ENCODE results near the gene LUC7L.

DNA sequence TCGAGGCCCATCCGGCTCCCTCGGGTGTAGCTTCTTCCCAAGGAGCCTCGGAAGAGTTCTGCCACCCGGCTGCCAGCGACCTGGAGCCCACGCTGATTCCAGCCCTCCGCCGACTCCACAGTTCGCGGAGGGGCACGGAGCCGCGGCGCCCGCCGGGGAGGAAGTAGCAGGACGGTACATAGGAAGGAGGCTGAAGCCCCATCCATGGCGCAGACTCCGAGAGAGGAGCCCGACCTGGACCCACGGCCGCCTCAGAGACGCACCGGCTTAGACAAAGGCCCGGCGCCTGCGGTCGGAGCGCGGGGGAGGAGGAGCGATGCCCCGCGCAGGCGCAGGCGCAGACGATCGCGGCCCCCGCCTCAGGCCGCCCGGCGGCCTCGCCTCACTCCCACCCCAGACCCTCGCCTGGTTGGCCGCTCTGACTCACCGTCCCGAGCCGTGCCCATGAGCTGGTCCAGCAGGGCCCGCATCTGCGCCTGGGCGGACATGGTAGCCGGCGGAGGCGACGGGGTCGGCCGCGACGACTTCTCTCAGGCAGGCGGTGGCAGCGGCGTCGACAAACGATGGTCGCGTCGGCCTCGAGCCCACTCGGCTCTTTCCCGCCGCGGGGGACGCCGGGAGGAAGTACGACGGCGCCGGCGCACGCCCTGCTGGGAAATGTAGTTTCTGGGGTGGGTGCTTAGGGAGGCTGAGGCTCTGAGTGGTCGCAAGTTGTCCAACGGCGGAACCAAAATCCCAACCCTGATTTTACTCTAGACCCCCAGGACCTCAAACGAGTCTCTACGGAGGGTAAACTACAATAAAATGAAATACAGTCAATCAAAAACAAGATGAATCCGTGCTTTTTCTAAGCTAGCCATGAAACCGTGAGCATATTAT, at the start of gene LUC7L:
- TF ChIP-seq TCF12 (IDR thresholded peaks at IDR 0.05; ENCODE audit: low read depth, low read length) (no peak), RBBP5 (IDR thresholded peaks at IDR 0.05; ENCODE audit: borderline replicate concordance, low read depth, low read length) (peak; percentile 91; the same call in 1 of the 2 replicates), NRF1 (IDR thresholded peaks at IDR 0.05; ENCODE audit: low read depth, low read length) (peak; percentile 76), POLR2A (IDR thresholded peaks at IDR 0.05; ENCODE audit: control extremely low read depth in 1 of 2, low read depth in 2 of 2, low read length in 2 of 2) (peak; percentile 94 to 99), EZH2 (IDR thresholded peaks at IDR 0.05; ENCODE audit: low read depth, low read length, severe bottlenecking) (no peak), EGR1 (IDR thresholded peaks at IDR 0.05; ENCODE audit: borderline replicate concordance, low read depth, low read length) (peak; percentile 35; the same call in 1 of the 2 replicates), RAD21 (IDR thresholded peaks at IDR 0.05 in 1 of 2, conservative IDR thresholded peaks at IDR 0.05 in 1 of 2; ENCODE audit: low read depth in 2 of 2, low read length in 2 of 2) (no peak), USF2 (IDR thresholded peaks at IDR 0.05; ENCODE audit: low read length) (no peak)
- TF ChIP-seq, protein P1, sequence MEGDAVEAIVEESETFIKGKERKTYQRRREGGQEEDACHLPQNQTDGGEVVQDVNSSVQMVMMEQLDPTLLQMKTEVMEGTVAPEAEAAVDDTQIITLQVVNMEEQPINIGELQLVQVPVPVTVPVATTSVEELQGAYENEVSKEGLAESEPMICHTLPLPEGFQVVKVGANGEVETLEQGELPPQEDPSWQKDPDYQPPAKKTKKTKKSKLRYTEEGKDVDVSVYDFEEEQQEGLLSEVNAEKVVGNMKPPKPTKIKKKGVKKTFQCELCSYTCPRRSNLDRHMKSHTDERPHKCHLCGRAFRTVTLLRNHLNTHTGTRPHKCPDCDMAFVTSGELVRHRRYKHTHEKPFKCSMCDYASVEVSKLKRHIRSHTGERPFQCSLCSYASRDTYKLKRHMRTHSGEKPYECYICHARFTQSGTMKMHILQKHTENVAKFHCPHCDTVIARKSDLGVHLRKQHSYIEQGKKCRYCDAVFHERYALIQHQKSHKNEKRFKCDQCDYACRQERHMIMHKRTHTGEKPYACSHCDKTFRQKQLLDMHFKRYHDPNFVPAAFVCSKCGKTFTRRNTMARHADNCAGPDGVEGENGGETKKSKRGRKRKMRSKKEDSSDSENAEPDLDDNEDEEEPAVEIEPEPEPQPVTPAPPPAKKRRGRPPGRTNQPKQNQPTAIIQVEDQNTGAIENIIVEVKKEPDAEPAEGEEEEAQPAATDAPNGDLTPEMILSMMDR (IDR thresholded peaks at IDR 0.05; ENCODE audit: control extremely low read depth in 1 of 3, insufficient read depth in 1 of 3, low read depth in 1 of 3, low read length in 3 of 3), result no peak
